Measurements from ENCODE around the gene ERMP1. TPM values are rescaled to one million over a fixed set of nuclear protein-coding genes. Genes with fewer than 3 reads are reported as not detected.

Gene ERMP1
- total RNA-seq, 1 donor from 2014 or later, result 7.3 TPM

GRCh38 chr9:5799314-5799713 is 33.6 kb downstream of the ERMP1 start:
- CTCF ChIA-PET, result interaction anchor here (1.5 kb wide), 1 partner anchor 34 kb away, joined by 3 read pairs; the partner anchor contains the start of gene ERMP1
- Mint-ChIP-seq H3K4me1 (no peaks in the 10 kb centered on the region), H3K36me3 (ENCODE audit: low read depth) (peaks cover 33% of the 10 kb centered on the region), H3K27ac (no peak overlapping the region), H3K27me3 (no peaks in the 10 kb centered on the region), H3K4me3 (no peak overlapping the region), H3K9me3 (no peaks in the 10 kb centered on the region)
- POLR2A ChIA-PET, result no interaction called here
- DNase-seq (no peak), ATAC-seq (ENCODE audit: low read depth) (no peak)
- intact Hi-C loops (cut with micrococcal nuclease), result no loop called here
- TF ChIP-seq CTCF (IDR thresholded peaks at IDR 0.05), result no peak

- no peaks in the 10 kb centered on the region for H3K27me3 Mint-ChIP-seq
- H3K27ac Mint-ChIP-seq, result no peak overlapping the region
- no peak for TF ChIP-seq CTCF (IDR thresholded peaks at IDR 0.05)
- no peaks in the 10 kb centered on the region for H3K9me3 Mint-ChIP-seq
- ATAC-seq (ENCODE audit: low read depth), result no peak
- no peak overlapping the region for H3K4me3 Mint-ChIP-seq
- peaks cover 31% of the 10 kb centered on the region for H3K36me3 Mint-ChIP-seq (ENCODE audit: low read depth)
- intact Hi-C loops (cut with micrococcal nuclease), result no loop called here
- no peak for DNase-seq
- CTCF ChIA-PET, result interaction anchor here (1.5 kb wide), 1 partner anchor 34 kb away, joined by 3 read pairs; the partner anchor contains the start of gene ERMP1
- no peaks in the 10 kb centered on the region for H3K4me1 Mint-ChIP-seq
- POLR2A ChIA-PET, result no interaction called here
These were observed 34.3 kb downstream of the ERMP1 start for GRCh38 chr9:5798581-5798980.

GRCh38 chr9:5796298-5796697 is 36.6 kb downstream of the ERMP1 start:
- H3K36me3 Mint-ChIP-seq (ENCODE audit: low read depth), result peaks cover 37% of the 10 kb centered on the region
- no peak for TF ChIP-seq CTCF (IDR thresholded peaks at IDR 0.05)
- ChIA-PET POLR2A (no interaction called here), CTCF (no interaction called here)
- H3K4me3 Mint-ChIP-seq, result no peak overlapping the region
- intact Hi-C loops (cut with micrococcal nuclease), result no loop called here
- H3K27ac Mint-ChIP-seq, result no peak overlapping the region
- H3K27me3 Mint-ChIP-seq, result no peaks in the 10 kb centered on the region
- H3K9me3 Mint-ChIP-seq, result no peaks in the 10 kb centered on the region
- peaks cover under 1% of the 10 kb centered on the region for H3K4me1 Mint-ChIP-seq
- DNase-seq (no peak), ATAC-seq (ENCODE audit: low read depth) (no peak)

GRCh38 chr9:5793812-5794211 is 39.1 kb downstream of the ERMP1 start:
- intact Hi-C loops (cut with micrococcal nuclease), result no loop called here
- H3K4me1 Mint-ChIP-seq, result peaks cover 11% of the 10 kb centered on the region

GRCh38 chr9:5791870-5792269 is 41.0 kb downstream of the ERMP1 start:
- DNase-seq (no peak), ATAC-seq (ENCODE audit: low read depth) (no peak)
- Mint-ChIP-seq H3K4me1 (peaks cover 11% of the 10 kb centered on the region), H3K9me3 (peaks cover 1% of the 10 kb centered on the region), H3K27ac (no peak overlapping the region), H3K27me3 (no peaks in the 10 kb centered on the region), H3K4me3 (no peak overlapping the region), H3K36me3 (ENCODE audit: low read depth) (peaks cover 51% of the 10 kb centered on the region)
- POLR2A ChIA-PET, result no interaction called here
- CTCF ChIA-PET, result no interaction called here
- TF ChIP-seq CTCF (IDR thresholded peaks at IDR 0.05), result no peak
- intact Hi-C loops (cut with micrococcal nuclease), result no loop called here

More at GRCh38 chr9:5793812-5794211, 39.1 kb downstream of the ERMP1 start:
- ChIA-PET POLR2A (no interaction called here), CTCF (no interaction called here)
- Mint-ChIP-seq H3K4me3 (no peak overlapping the region), H3K27ac (no peak overlapping the region), H3K27me3 (no peaks in the 10 kb centered on the region), H3K9me3 (peaks cover 1% of the 10 kb centered on the region), H3K36me3 (ENCODE audit: low read depth) (peaks cover 52% of the 10 kb centered on the region)
- TF ChIP-seq CTCF (IDR thresholded peaks at IDR 0.05), result no peak
- no peak for ATAC-seq (ENCODE audit: low read depth)
- no peak for DNase-seq
